Stromal cell of bone marrow (primary cell): ENCODE measurements around the gene COASY.

Source experiments
- DNase-seq: peaks from one replicate; pipeline ENCODE4 v3.0.0-alpha.2; 2012; ENCODE audit warnings: low read depth

The COASY gene

DNA sequence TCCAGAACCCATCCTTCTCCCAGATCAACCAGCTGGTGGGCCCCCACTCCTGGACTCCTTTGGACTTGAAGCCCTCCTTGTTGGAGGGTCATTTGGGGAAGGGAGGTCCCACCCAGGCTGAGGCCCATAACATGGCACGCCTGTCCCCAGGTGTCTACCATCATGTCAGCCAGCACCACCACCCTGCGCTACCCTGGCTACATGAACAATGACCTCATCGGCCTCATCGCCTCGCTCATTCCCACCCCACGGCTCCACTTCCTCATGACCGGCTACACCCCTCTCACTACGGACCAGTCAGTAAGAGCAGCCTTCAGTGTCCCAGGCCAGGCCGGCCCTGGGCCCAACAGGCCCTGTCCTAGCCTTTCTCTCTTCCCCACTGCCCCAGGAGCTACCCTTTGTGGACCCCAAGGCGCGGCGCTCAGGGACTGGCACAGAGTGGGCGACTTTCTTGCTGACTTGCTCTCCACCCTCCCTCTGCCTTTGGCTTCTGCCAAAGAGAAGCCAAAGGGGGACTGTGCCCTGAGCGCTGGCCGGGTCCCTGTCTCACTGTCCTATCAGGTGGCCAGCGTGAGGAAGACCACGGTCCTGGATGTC lies 51.8 kb downstream of the COASY start:
- no peak for DNase-seq
